ENCODE data around the gene SLC27A5.
"Not testable (repeated sequence)": the region's sequence is repeated elsewhere in the genome, so short reads cannot be mapped to it uniquely, and the experiment has no call there.

SLC27A5 gene

GRCh38 chr19:58484349-58484748 lies 27.4 kb downstream of the SLC27A5 start:
- not testable (repeated sequence) for DNase-seq

GRCh38 chr19:58483776-58484175 lies 28.0 kb downstream of the SLC27A5 start:
- DNase-seq, result no peak

GRCh38 chr19:58482372-58482771 lies 29.4 kb downstream of the SLC27A5 start:
- no peak for DNase-seq

DNA sequence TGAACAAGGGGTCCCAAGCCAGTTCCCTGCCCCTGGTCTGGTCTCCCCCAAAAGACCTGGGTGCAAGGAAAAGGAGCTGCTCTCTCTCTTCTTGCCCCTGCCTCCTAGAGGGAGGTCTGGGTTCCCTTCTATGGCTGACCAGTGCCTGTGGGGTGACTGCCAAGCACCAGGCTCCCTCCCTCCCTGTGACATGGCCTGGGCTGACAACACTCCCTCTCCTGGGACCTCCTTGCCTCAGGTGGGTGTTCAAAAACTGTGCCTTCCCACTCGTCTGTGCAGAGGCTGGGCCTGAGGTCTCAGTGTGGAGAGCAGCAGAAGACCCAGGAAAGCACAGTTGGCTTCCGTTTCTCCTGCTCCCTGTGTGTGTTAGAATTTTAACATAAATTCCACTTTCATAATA lies 31.0 kb downstream of the SLC27A5 start:
- DNase-seq, result no peak

- DNase-seq, result no peak
Measured at GRCh38 chr19:58480481-58480830, 31.3 kb downstream of the SLC27A5 start.

- no peak for DNase-seq
Measured at GRCh38 chr19:58479736-58480480, 31.9 kb downstream of the SLC27A5 start.

- DNase-seq, result no peak
Measured at GRCh38 chr19:58479303-58479702, 32.5 kb downstream of the SLC27A5 start.

GRCh38 chr19:58477871-58478270 lies 33.9 kb downstream of the SLC27A5 start:
- DNase-seq, result no peak

DNA sequence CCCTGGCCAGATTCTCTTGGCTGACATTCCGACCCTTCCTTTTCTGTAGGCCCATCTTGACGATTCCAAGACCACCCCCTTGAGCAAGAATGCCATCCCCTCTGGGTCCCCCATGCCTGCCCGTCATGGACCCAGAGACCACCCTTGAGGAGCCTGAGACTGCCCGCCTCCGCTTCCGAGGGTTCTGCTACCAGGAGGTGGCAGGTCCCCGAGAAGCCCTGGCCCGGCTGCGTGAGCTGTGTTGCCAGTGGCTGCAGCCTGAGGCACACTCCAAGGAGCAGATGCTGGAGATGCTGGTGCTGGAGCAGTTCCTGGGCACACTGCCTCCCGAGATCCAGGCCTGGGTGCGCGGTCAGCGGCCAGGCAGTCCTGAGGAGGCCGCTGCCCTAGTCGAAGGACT lies 34.7 kb downstream of the SLC27A5 start:
- no peak for DNase-seq

GRCh38 chr19:58476498-58477015 lies 35.2 kb downstream of the SLC27A5 start:
- no peak for DNase-seq

- DNase-seq, result peak; percentile 95 to 96
Measured at GRCh38 chr19:58475714-58476497, 35.9 kb downstream of the SLC27A5 start, which contains the start of gene ZNF446. TSS of gene ZNF446 (plus strand) at chr19:58476352. CDS start at chr19:58477219, 867 bp downstream.

DNA sequence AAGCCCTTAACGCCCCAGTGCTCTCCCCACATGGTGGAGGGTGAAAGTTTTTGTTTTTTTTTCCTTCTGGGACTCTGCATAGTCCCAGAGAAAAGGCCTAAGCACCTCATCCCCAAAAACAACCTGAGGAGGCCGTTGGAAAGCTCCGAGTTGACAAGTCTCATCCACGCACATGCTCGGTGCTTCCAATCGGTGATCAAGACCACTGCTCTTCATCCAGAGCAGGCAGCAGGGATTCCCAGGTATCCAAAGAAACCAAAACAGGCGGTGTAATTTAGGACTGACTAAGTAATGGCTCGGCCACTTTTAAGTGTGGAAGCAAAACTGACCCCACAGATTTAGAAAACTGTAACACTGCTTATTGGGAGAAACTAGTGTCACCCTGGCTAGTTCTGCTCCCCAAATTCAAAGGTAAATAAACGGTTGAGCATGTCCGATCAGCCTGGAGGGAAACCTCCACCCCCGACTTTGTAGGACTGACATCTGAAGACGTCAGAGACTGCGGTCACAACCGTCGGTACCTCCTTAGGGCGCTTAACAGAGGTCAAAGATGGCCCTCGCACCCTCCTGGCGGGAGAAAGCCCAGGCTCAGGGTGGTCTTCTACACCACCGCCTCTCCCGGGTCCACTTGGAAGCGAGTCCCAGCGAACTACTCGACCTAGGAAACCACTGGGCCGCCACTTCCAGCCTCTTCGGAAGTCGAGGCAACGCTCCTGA lies 36.6 kb downstream of the SLC27A5 start:
- no peak for DNase-seq

- DNase-seq, result no peak
Measured at GRCh38 chr19:58474291-58474996, 37.3 kb downstream of the SLC27A5 start.

DNA sequence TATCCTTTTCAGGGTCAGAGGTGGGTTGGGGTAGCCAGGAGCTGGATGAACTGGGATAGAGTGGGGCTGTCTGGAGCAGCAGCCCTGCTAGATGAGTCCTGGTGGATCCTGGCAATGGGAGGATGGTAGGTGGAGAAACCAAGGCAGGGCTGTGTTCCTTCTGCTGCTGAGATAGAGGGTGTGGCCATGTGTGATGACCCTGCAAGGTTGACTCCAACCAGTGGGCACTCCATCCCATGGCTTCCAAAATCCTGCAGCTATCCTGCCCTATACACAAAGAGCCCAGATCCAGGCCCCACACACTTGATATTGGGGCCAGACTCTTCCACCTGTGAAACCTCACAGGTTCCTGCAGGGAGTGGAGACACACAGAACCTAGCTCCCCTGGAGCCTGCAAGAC lies 38.0 kb downstream of the SLC27A5 start:
- DNase-seq, result no peak

DNA sequence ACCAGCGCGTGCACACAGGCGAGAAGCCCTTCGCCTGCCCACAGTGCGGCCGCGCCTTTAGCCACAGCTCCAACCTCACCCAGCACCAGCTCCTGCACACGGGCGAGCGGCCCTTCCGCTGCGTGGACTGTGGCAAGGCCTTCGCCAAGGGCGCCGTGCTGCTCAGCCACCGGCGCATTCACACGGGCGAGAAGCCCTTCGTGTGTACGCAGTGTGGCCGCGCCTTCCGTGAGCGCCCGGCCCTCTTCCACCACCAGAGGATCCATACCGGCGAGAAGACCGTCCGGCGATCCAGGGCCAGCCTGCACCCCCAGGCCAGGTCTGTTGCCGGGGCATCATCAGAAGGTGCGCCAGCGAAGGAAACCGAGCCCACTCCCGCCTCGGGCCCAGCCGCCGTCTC lies 40.1 kb downstream of the SLC27A5 start:
- DNase-seq, result no peak

- not testable (repeated sequence) for DNase-seq
Measured at GRCh38 chr19:58470837-58471543, 40.8 kb downstream of the SLC27A5 start.

DNA sequence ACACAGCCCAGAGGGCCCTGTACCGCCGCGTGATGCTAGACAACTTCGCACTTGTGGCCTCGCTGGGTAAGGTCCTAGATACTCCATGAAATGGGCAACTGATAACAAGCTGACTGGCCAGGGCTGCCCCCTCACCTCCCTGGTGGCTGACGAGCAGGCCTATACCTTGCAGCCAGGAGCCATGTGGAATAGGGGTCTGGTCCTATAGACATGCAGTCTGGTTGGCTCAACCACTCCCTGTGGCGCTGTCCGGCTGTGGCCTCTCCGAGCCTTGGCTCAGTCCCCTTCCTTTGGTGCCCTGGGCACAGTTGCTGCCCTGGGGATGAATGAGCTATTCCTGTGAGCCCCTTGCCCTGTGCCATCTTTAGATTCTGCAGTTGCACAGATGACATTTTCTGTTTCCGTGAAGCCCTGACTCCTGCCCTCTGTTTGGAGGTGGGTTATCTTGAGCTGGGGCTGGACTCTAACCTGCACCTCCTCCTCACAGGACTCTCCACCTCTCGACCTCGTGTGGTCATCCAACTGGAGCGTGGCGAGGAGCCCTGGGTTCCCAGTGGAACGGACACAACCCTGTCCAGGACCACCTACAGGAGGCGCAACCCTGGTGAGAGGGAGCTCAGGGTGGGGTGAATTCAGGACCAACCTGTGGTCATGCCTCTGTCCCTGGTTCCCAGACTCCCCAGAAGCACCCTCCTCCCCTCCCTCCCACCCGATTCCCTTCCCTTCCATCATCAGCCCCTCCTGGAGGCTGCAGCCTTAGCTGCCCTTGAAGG lies 42.4 kb downstream of the SLC27A5 start:
- DNase-seq, result no peak

- peak; percentile 3 to 6 for DNase-seq
Measured at GRCh38 chr19:58468216-58468839, 43.5 kb downstream of the SLC27A5 start.

- DNase-seq, result peak; percentile 92 to 94
Measured at GRCh38 chr19:58466760-58467589, 44.8 kb downstream of the SLC27A5 start, which contains the start of gene ZNF324. TSS of gene ZNF324 (plus strand) at chr19:58467080. CDS start at chr19:58469186, 2,106 bp downstream.

All from AML-193 (cell line).